SK-N-SH treated with all-trans-retinoic acid at 6 μM for 48 hours (cell line): ENCODE measurements around the gene AP3D1.

Source experiments
- ZFP30 ChIP-seq: fragments of 450-650 bp; formaldehyde crosslinking; IDR thresholded peaks from 2 replicates; pipeline ENCODE4 v1.5.0; 2022; ENCODE audit warnings: mild to moderate bottlenecking, moderate library complexity
- ZNF8 ChIP-seq: fragments of 450-650 bp; formaldehyde crosslinking; IDR thresholded peaks from 2 replicates; pipeline ENCODE4 v1.5.0; 2020; ENCODE audit warnings: mild to moderate bottlenecking, moderate library complexity
- TF ChIP-seq, protein P1 (sequence below): fragments of 250-450 bp; sonication (Bioruptor Pico); IDR thresholded peaks from 2 replicates; pipeline ENCODE4 v1.8.0; 2020; ENCODE audit warnings: mild to moderate bottlenecking, moderate library complexity, borderline replicate concordance

DNA sequence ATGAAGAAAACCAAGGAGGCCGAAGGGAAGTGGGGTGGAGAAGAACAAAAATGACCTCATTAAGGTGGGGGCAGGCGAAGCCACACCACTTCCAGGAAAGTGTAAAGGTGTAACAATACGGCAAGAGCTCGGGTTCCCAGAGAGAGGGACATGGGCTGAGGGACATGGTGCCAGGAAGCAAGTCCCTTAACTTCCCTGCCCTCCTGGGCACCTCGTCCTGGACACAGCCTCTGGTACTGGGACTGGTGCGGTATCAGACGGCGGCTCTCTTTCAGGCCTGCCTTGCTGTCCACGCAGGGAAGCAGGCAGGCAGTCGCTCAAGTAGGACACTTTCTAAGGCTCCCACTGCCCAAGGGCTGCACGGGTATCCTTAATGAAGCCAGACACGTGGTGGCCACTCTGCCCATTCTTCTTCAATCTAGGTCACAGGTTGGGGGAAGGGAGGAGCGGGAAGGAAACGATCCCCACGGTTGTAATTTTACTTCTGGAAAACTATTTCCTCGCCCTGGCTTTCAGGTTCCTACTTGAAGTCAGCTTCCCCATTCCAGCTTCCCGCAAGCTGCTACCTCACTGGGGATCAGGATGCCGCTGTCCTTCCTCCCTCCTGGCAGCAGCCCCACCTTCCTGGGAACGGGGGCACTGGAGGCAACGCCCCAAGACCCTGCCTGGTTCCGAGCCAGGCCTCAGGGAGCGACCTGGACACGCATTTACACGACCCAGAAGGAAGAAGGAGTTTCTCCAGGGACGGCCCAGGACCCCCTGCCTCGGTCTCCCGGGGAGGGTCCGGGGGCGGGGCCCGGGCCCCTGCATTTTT lies 1.2 kb downstream of the AP3D1 start:
- TF ChIP-seq ZFP30 (CRISPR knock-in tag) (no peak), ZNF8 (CRISPR knock-in tag) (no peak)
- TF ChIP-seq, protein P1, sequence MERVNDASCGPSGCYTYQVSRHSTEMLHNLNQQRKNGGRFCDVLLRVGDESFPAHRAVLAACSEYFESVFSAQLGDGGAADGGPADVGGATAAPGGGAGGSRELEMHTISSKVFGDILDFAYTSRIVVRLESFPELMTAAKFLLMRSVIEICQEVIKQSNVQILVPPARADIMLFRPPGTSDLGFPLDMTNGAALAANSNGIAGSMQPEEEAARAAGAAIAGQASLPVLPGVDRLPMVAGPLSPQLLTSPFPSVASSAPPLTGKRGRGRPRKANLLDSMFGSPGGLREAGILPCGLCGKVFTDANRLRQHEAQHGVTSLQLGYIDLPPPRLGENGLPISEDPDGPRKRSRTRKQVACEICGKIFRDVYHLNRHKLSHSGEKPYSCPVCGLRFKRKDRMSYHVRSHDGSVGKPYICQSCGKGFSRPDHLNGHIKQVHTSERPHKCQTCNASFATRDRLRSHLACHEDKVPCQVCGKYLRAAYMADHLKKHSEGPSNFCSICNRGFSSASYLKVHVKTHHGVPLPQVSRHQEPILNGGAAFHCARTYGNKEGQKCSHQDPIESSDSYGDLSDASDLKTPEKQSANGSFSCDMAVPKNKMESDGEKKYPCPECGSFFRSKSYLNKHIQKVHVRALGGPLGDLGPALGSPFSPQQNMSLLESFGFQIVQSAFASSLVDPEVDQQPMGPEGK (CRISPR knock-in tag): no peak
